ENCODE results near the gene RHOU.

DNA sequence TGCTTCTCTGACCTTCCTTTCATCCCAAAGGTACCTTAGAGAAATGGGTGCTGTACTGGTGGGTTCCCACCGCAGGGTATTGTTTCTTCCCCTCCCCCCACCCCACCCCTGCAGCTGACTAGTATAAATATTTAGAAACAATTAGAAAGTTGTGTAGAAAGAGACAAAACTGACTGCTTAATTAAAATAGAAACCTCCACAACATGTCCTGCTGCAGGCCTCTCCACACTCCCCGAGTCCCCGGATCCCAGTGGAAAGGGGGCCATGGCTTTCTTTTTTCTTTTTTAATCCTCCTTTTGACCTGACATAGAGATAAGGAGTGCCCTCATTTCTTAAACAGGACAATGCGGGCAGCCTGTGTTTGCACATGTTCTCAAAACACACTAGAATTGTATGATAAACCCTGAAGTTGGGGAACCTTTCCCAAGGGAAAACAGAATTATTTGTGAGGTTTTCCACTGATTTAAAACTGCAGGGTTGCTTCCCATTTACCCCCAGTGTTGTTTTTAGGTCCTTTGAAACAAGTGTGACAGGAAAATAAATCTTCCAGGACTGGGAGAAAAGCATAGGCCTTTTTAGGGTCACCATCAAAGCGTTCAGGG lies 1.7 kb downstream of the RHOU start:
- TF ChIP-seq, protein P1, sequence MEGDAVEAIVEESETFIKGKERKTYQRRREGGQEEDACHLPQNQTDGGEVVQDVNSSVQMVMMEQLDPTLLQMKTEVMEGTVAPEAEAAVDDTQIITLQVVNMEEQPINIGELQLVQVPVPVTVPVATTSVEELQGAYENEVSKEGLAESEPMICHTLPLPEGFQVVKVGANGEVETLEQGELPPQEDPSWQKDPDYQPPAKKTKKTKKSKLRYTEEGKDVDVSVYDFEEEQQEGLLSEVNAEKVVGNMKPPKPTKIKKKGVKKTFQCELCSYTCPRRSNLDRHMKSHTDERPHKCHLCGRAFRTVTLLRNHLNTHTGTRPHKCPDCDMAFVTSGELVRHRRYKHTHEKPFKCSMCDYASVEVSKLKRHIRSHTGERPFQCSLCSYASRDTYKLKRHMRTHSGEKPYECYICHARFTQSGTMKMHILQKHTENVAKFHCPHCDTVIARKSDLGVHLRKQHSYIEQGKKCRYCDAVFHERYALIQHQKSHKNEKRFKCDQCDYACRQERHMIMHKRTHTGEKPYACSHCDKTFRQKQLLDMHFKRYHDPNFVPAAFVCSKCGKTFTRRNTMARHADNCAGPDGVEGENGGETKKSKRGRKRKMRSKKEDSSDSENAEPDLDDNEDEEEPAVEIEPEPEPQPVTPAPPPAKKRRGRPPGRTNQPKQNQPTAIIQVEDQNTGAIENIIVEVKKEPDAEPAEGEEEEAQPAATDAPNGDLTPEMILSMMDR (conservative IDR thresholded peaks at IDR 0.05): no peak
- no peak for TF ChIP-seq EZH2 (IDR thresholded peaks at IDR 0.05; ENCODE audit: low read depth)
